ENCODE results near the gene RXRG.

The RXRG gene

DNA sequence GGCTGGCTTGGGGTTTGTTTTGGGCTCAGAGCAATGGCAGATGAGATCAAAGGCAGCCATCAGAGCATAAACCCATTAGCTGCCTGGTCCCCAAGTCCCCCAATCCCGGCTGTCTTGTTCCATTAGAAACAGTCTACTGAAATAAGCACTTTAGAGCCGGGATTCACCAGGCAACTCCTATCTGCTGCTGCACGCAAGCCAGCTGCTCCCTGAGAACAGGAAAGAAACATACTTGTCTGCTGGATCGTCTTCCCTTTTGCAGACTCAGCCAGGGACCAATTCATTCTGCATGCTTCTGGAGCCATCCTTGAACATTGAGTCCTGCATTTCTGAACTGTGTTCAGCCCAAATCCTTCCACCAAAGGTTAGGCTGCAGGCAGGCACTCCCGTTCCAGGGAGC is 21.8 kb downstream of the RXRG start:
- no peak overlapping the region for H3K4me2 ChIP-seq (ENCODE audit: low read length)
- H3K9ac ChIP-seq (ENCODE audit: low read length) = no peak overlapping the region
- H3F3A ChIP-seq (ENCODE audit: insufficient read depth, low read length) = no peaks in the 10 kb centered on the region
- no peaks in the 10 kb centered on the region for H3K36me3 ChIP-seq (ENCODE audit: insufficient read depth, low read length)
- H3K27me3 ChIP-seq (ENCODE audit: insufficient read depth, low read length) = no peaks in the 10 kb centered on the region
- no peaks in the 10 kb centered on the region for H4K20me1 ChIP-seq (ENCODE audit: insufficient read depth, low read length)
- no peak overlapping the region for H2AFZ ChIP-seq (ENCODE audit: low read length)
- no peak overlapping the region for H3K27ac ChIP-seq (ENCODE audit: low read depth, low read length, poor library complexity, severe bottlenecking)
- no peaks in the 10 kb centered on the region for H3K4me1 ChIP-seq (ENCODE audit: insufficient read depth, low read length, severe bottlenecking)
- no peaks in the 10 kb centered on the region for H3K9me3 ChIP-seq (ENCODE audit: low read length)
- TF ChIP-seq, protein P1, sequence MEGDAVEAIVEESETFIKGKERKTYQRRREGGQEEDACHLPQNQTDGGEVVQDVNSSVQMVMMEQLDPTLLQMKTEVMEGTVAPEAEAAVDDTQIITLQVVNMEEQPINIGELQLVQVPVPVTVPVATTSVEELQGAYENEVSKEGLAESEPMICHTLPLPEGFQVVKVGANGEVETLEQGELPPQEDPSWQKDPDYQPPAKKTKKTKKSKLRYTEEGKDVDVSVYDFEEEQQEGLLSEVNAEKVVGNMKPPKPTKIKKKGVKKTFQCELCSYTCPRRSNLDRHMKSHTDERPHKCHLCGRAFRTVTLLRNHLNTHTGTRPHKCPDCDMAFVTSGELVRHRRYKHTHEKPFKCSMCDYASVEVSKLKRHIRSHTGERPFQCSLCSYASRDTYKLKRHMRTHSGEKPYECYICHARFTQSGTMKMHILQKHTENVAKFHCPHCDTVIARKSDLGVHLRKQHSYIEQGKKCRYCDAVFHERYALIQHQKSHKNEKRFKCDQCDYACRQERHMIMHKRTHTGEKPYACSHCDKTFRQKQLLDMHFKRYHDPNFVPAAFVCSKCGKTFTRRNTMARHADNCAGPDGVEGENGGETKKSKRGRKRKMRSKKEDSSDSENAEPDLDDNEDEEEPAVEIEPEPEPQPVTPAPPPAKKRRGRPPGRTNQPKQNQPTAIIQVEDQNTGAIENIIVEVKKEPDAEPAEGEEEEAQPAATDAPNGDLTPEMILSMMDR (IDR thresholded peaks at IDR 0.05; ENCODE audit: low read length) = no peak
- TF ChIP-seq EZH2 (IDR thresholded peaks at IDR 0.05; ENCODE audit: borderline replicate concordance, low read length) = no peak
- H3K9me2 ChIP-seq (ENCODE audit: low read depth, low read length) = no peaks in the 10 kb centered on the region
- H3K4me3 ChIP-seq (ENCODE audit: low read depth, low read length, poor library complexity, severe bottlenecking) = no peak overlapping the region
- H3K79me2 ChIP-seq (ENCODE audit: insufficient read depth, low read length) = no peaks in the 10 kb centered on the region

DNA sequence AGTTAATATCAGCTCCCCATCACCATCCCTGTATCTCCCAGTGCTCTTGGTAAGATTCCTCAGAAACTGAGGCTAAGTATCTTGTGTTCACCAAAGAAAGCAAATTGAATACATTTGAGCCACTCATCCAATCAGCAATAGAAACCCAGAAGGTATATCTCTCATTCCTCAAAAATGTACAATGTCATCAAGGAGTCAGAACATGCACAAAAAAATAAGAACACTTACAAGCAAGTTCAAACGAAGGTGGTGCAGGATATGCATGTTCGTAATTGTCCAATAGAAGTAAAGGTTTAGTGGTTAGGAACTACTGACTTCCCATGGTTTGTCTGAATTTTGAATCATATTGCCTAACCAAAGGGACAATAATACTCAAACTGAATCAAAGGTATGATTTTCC is 24.3 kb downstream of the RXRG start:
- TF ChIP-seq, protein P1 (IDR thresholded peaks at IDR 0.05; ENCODE audit: low read length) = no peak
- no peak for TF ChIP-seq EZH2 (IDR thresholded peaks at IDR 0.05; ENCODE audit: borderline replicate concordance, low read length)
- no peaks in the 10 kb centered on the region for H3K4me1 ChIP-seq (ENCODE audit: insufficient read depth, low read length, severe bottlenecking)
- H3K9ac ChIP-seq (ENCODE audit: low read length) = no peak overlapping the region
- no peaks in the 10 kb centered on the region for H3K9me2 ChIP-seq (ENCODE audit: low read depth, low read length)
- no peak overlapping the region for H2AFZ ChIP-seq (ENCODE audit: low read length)
- no peaks in the 10 kb centered on the region for H3K36me3 ChIP-seq (ENCODE audit: insufficient read depth, low read length)
- no peaks in the 10 kb centered on the region for H3K27me3 ChIP-seq (ENCODE audit: insufficient read depth, low read length)
- no peaks in the 10 kb centered on the region for H3K79me2 ChIP-seq (ENCODE audit: insufficient read depth, low read length)
- no peak overlapping the region for H3K4me3 ChIP-seq (ENCODE audit: low read depth, low read length, poor library complexity, severe bottlenecking)
- no peak overlapping the region for H3K4me2 ChIP-seq (ENCODE audit: low read length)
- H4K20me1 ChIP-seq (ENCODE audit: insufficient read depth, low read length) = no peaks in the 10 kb centered on the region
- H3F3A ChIP-seq (ENCODE audit: insufficient read depth, low read length) = no peaks in the 10 kb centered on the region
- no peaks in the 10 kb centered on the region for H3K9me3 ChIP-seq (ENCODE audit: low read length)
- no peak overlapping the region for H3K27ac ChIP-seq (ENCODE audit: low read depth, low read length, poor library complexity, severe bottlenecking)

DNA sequence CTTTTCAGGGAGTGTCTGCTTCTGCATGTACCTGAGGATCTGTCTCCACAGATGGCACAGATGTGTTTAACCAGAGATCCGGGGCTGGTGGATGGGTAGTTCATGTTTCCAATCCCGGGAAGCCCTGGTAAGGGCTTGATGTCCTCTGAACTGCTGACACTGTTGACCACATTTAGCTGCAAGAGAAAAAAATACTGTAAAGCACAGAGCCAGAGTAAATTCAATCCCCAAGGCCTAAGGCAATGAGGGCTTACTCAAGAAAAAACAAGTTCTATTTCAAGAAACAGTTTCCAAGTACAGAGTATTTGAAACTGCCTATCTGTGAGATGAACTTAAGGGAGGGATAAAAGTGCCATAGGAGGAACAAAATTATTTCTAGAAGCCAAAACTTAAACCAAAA is 25.1 kb downstream of the RXRG start:
- Histone ChIP-seq H2AFZ (ENCODE audit: low read length) (no peak overlapping the region), H3K4me3 (ENCODE audit: low read depth, low read length, poor library complexity, severe bottlenecking) (no peak overlapping the region), H3K79me2 (ENCODE audit: insufficient read depth, low read length) (no peaks in the 10 kb centered on the region), H3K27ac (ENCODE audit: low read depth, low read length, poor library complexity, severe bottlenecking) (no peak overlapping the region), H3K9ac (ENCODE audit: low read length) (no peak overlapping the region), H3F3A (ENCODE audit: insufficient read depth, low read length) (no peaks in the 10 kb centered on the region), H3K4me1 (ENCODE audit: insufficient read depth, low read length, severe bottlenecking) (no peaks in the 10 kb centered on the region), H3K9me3 (ENCODE audit: low read length) (no peaks in the 10 kb centered on the region), H3K27me3 (ENCODE audit: insufficient read depth, low read length) (no peaks in the 10 kb centered on the region), H3K36me3 (ENCODE audit: insufficient read depth, low read length) (no peaks in the 10 kb centered on the region), H3K4me2 (ENCODE audit: low read length) (no peak overlapping the region), H4K20me1 (ENCODE audit: insufficient read depth, low read length) (no peaks in the 10 kb centered on the region), H3K9me2 (ENCODE audit: low read depth, low read length) (no peaks in the 10 kb centered on the region)
- TF ChIP-seq, protein P1 (IDR thresholded peaks at IDR 0.05; ENCODE audit: low read length) = no peak
- no peak for TF ChIP-seq EZH2 (IDR thresholded peaks at IDR 0.05; ENCODE audit: borderline replicate concordance, low read length)
